Measurements from ENCODE around the gene GLIS1. TPM values are rescaled to one million over a fixed set of nuclear protein-coding genes. Genes with fewer than 3 reads are reported as not detected.

GLIS1 gene
- total and polyA plus RNA-seq, 2 of the 8 experiments (the other 6 are each of a cell fraction or from before 2014, with no cell fraction given), result 0.15 to 0.22 TPM

DNA sequence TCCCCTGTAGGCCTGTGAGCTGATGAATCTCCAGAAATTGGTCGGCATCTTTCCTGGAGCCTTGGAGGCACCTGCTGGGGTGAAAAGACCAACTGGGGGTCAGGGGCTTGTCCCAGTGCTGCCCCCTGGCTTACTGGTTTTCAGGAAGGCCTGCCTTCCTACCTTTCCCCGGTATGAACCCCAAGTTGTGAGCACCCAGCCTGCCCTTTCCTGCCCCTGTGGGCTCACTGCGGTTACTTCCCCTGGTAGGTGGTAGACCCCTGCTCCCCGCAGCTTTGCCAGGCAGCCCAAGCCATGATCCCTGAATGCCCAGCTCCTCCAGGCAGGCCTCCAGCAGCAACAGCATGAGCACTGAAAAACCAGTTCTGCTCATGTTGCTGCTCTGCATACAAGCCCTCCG lies 269.6 kb downstream of the GLIS1 start:
- no peaks in the 10 kb centered on the region for H4K20me1 ChIP-seq (replicated peaks in 1 of 2; ENCODE audit: control insufficient read depth in 1 of 2, insufficient read depth in 2 of 2, low read length in 2 of 2)
- H3K23ac ChIP-seq (ENCODE audit: insufficient read length), result no peak overlapping the region
- peak overlapping the region; percentile 19 for H4K8ac ChIP-seq (ENCODE audit: extremely low read depth, insufficient read depth, low read length)
- no peak overlapping the region for H4K5ac ChIP-seq (ENCODE audit: insufficient read length, low read depth, low read length)
- peak overlapping the region; percentile 97; the same call in 1 of the 2 replicates for H2BK12ac ChIP-seq (ENCODE audit: low read depth, low read length)
- CTCF ChIA-PET (ENCODE audit: partially characterized antibody), result interaction anchor here (0.7 to 16.5 kb wide), 27 partner anchors 9 to 535 kb away, joined by 3 to 248 read pairs (median 3); partner anchors contain the start of gene DMRTB1
- DNase-seq (ENCODE audit: low read depth in 1 of 2, low spot score in 2 of 2) (no peak), FAIRE-seq (no peak)
- no peaks in the 10 kb centered on the region for H3K79me2 ChIP-seq (ENCODE audit: control insufficient read depth in 1 of 2, insufficient read depth in 2 of 2, low read length in 2 of 2)
- peak overlapping the region; percentile 4 for H2BK120ac ChIP-seq (replicated peaks; ENCODE audit: low read depth, low read length)
- peak overlapping the region; percentile 92 for H4K91ac ChIP-seq (replicated peaks; ENCODE audit: insufficient read length, low read length)
- 0 out of 4 replicates have a peak, but pooled peaks cover 0 to 3% of the 10 kb centered on the region in 2 experiments for H3K9me3 ChIP-seq (ENCODE audit: insufficient read depth in 2 of 2, low read depth in 1 of 2, low read length in 1 of 2)
- no peaks in the 10 kb centered on the region for H3K79me1 ChIP-seq (ENCODE audit: low read depth, low read length)
- POLR2A ChIA-PET (ENCODE audit: partially characterized antibody), result no interaction called here
- H3K27ac ChIP-seq (ENCODE audit: low read depth, low read length), result no peak overlapping the region
- WGBS, 2 experiments (ENCODE audit: extremely low coverage in 1 of 2, insufficient coverage in 1 of 2, insufficient read length in 1 of 2, insufficient replicate concordance in 2 of 2, low coverage in 1 of 2, low lambda C conversion rate in 2 of 2, missing lambda C conversion rate in 1 of 2), result 82% methylated on average over 5 of the region's 5 CpGs; no CpG with 5 or more reads in 1 of the 2 experiments
- TF ChIP-seq POLR2A (IDR thresholded peaks at IDR 0.05; ENCODE audit: control extremely low read depth in 1 of 2, low read depth in 2 of 2, low read length in 2 of 2), result no peak
- TF ChIP-seq, protein P1, sequence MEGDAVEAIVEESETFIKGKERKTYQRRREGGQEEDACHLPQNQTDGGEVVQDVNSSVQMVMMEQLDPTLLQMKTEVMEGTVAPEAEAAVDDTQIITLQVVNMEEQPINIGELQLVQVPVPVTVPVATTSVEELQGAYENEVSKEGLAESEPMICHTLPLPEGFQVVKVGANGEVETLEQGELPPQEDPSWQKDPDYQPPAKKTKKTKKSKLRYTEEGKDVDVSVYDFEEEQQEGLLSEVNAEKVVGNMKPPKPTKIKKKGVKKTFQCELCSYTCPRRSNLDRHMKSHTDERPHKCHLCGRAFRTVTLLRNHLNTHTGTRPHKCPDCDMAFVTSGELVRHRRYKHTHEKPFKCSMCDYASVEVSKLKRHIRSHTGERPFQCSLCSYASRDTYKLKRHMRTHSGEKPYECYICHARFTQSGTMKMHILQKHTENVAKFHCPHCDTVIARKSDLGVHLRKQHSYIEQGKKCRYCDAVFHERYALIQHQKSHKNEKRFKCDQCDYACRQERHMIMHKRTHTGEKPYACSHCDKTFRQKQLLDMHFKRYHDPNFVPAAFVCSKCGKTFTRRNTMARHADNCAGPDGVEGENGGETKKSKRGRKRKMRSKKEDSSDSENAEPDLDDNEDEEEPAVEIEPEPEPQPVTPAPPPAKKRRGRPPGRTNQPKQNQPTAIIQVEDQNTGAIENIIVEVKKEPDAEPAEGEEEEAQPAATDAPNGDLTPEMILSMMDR (IDR thresholded peaks at IDR 0.05; ENCODE audit: control extremely low read depth in 1 of 3, insufficient read depth in 1 of 3, low read depth in 1 of 3, low read length in 3 of 3), result peak; percentile 22 to 36 (median 31)
- no peak for TF ChIP-seq YY1 (IDR thresholded peaks at IDR 0.05; ENCODE audit: low read depth, low read length)
- TF ChIP-seq RAD21 (IDR thresholded peaks at IDR 0.05 in 1 of 2, conservative IDR thresholded peaks at IDR 0.05 in 1 of 2; ENCODE audit: low read depth in 2 of 2, low read length in 2 of 2), result 0 out of 4 replicates have a peak, but pooled peaks of 1 of the 2 experiments have one; percentile 13
- TF ChIP-seq CHD1 (IDR thresholded peaks at IDR 0.05; ENCODE audit: low read depth, low read length), result no peak
- no peaks in the 10 kb centered on the region for H3K36me3 ChIP-seq (ENCODE audit: control insufficient read depth in 2 of 4, insufficient read depth in 4 of 4, low read length in 3 of 4)
- H2BK15ac ChIP-seq (ENCODE audit: low read length), result 0 out of 2 replicates have a peak overlapping the region, but pooled peaks have one; percentile 41
- H2AK5ac ChIP-seq (ENCODE audit: low read depth, low read length), result no peak overlapping the region
- H3K56ac ChIP-seq (replicated peaks; ENCODE audit: insufficient read length, low read depth, low read length), result no peak overlapping the region
- no peak overlapping the region for H3K4me2 ChIP-seq (ENCODE audit: insufficient read depth in 1 of 2, low read depth in 2 of 2, low read length in 2 of 2)
- peaks cover 0 to 7% (median 4%) of the 10 kb centered on the region in 4 experiments; a peak in 5 of 7 replicates for H3K4me1 ChIP-seq (replicated peaks in 1 of 4; ENCODE audit: control insufficient read depth in 3 of 4, insufficient read depth in 4 of 4, low read length in 3 of 4)
- H3K9ac ChIP-seq (replicated peaks in 1 of 4; ENCODE audit: extremely low read depth in 1 of 4, low read depth in 3 of 4, low read length in 3 of 4), result no peak overlapping the region
- no peak overlapping the region for H3K14ac ChIP-seq (ENCODE audit: insufficient read length)
- no peak overlapping the region for H2BK5ac ChIP-seq (ENCODE audit: low read depth, low read length)
- H2BK20ac ChIP-seq (ENCODE audit: low read length), result peak overlapping the region; percentile 98
- no peak overlapping the region for H2AFZ ChIP-seq (ENCODE audit: low read length)
- peak overlapping the region; percentile 85 for H3K18ac ChIP-seq (ENCODE audit: extremely low read depth, low read length)
- H3K23me2 ChIP-seq (ENCODE audit: low read depth, low read length), result no peaks in the 10 kb centered on the region
- no peak overlapping the region for H3K4me3 ChIP-seq (ENCODE audit: extremely low read depth in 1 of 4, insufficient read depth in 2 of 4, low read depth in 3 of 4, low read length in 4 of 4)
- H3K27me3 ChIP-seq (replicated peaks in 1 of 4; ENCODE audit: control insufficient read depth in 3 of 4, extremely low read depth in 1 of 4, insufficient read depth in 3 of 4, low read length in 3 of 4), result peaks cover 0 to 6% (median 2%) of the 10 kb centered on the region in 4 experiments; a peak in 4 of 7 replicates
- peak overlapping the region; percentile 19 for H3K4ac ChIP-seq (replicated peaks; ENCODE audit: insufficient read length, low read depth, low read length)

All from H1 (cell line).